H1 (cell line): ENCODE results near the gene ZNF177. TPM values are rescaled to one million over a fixed set of nuclear protein-coding genes. Genes with fewer than 3 reads are reported as not detected.

Experiments
- CTCF ChIA-PET: fragments of 300-600 bp; sonication (Branson Sonifier 250); formaldehyde crosslinking; loops from one replicate; lab custom pipeline; 2021; ENCODE audit not compliant: partially characterized antibody; lab: Charles Lee
- POLR2A ChIA-PET: fragments of 300-600 bp; sonication (Branson Sonifier 250); formaldehyde crosslinking; loops from one replicate; lab custom pipeline; 2021; ENCODE audit warnings: inconsistent platforms; ENCODE audit not compliant: partially characterized antibody; lab: Charles Lee
- DNase-seq, 2 experiments: peaks; one replicate each; pipeline versions ENCODE4 v3.0.0 to v3.0.0-alpha.2; 2010 to 2022; ENCODE audit warnings: low spot score in 2 of 2, low read depth in 1 of 2, mixed read lengths in 1 of 2
- FAIRE-seq: peaks from 2 replicates; lab custom pipeline; 2011; peaks lifted over from hg19 to GRCh38; lab: Jason Lieb, UNC
- H2AFZ ChIP-seq: 2 replicates; pipeline ENCODE4 v1.8.1; 2012; ENCODE audit warnings: low read length, inconsistent platforms
- H2AK5ac ChIP-seq: 2 replicates; pipeline ENCODE4 v1.6.1; 2013; ENCODE audit warnings: low read depth, low read length
- H2BK120ac ChIP-seq: replicated peaks from 2 replicates; pipeline ENCODE3; 2013; ENCODE audit warnings: low read depth, low read length, inconsistent platforms
- H2BK12ac ChIP-seq: 2 replicates; pipeline ENCODE4 v1.6.1; 2013; ENCODE audit warnings: low read depth, low read length
- H2BK15ac ChIP-seq: 2 replicates; pipeline ENCODE4 v1.6.1; 2013; ENCODE audit warnings: low read length
- H2BK20ac ChIP-seq: 2 replicates; pipeline ENCODE4 v1.6.1; 2013; ENCODE audit warnings: low read length
- H2BK5ac ChIP-seq: 2 replicates; pipeline ENCODE4 v1.6.1; 2013; ENCODE audit warnings: low read depth, low read length
- H3K14ac ChIP-seq: 2 replicates; pipeline ENCODE4 v1.6.1; 2013; ENCODE audit warnings: inconsistent platforms; ENCODE audit not compliant: insufficient read length
- H3K18ac ChIP-seq: 2 replicates; pipeline ENCODE4 v1.6.1; 2013; ENCODE audit warnings: low read length; ENCODE audit errors: extremely low read depth
- H3K23ac ChIP-seq: 2 replicates; pipeline ENCODE4 v1.6.1; 2013; ENCODE audit warnings: inconsistent platforms; ENCODE audit not compliant: insufficient read length
- H3K23me2 ChIP-seq: 2 replicates; pipeline ENCODE4 v1.6.1; 2013; ENCODE audit warnings: low read depth, low read length
- H3K27ac ChIP-seq: 2 replicates; pipeline ENCODE4 v1.6.1; 2011; ENCODE audit warnings: low read depth, low read length, inconsistent platforms
- H3K27me3 ChIP-seq, 4 experiments: replicated peaks in 1 of 4; 1 replicate in 1 of 4; 2 replicates in 3 of 4; pipeline versions ENCODE4 v1.6.1 to v1.8.1; 2011 to 2013; ENCODE audit warnings: low read length in 3 of 4, mild to moderate bottlenecking in 3 of 4, inconsistent platforms in 2 of 4, mixed read lengths in 2 of 4, moderate library complexity in 1 of 4; ENCODE audit not compliant: control insufficient read depth in 3 of 4, insufficient read depth in 3 of 4; ENCODE audit errors: extremely low read depth in 1 of 4
- H3K36me3 ChIP-seq, 4 experiments: 2 replicates each; pipeline versions ENCODE4 v1.6.1 to v1.8.1; 2011 to 2013; ENCODE audit warnings: mild to moderate bottlenecking in 4 of 4, low read length in 3 of 4, moderate library complexity in 2 of 4, control low read depth in 1 of 4, inconsistent platforms in 1 of 4; ENCODE audit not compliant: insufficient read depth in 4 of 4, control insufficient read depth in 2 of 4
- H3K4ac ChIP-seq: replicated peaks from 2 replicates; pipeline ENCODE3; 2013; ENCODE audit warnings: low read length, low read depth, mixed read lengths, inconsistent platforms; ENCODE audit not compliant: insufficient read length
- H3K4me1 ChIP-seq, 4 experiments: replicated peaks in 1 of 4; 1 replicate in 1 of 4; 2 replicates in 3 of 4; pipeline versions ENCODE4 v1.6.1 to v1.8.1; 2011 to 2013; ENCODE audit warnings: low read length in 3 of 4, inconsistent platforms in 2 of 4, mixed read lengths in 1 of 4; ENCODE audit not compliant: insufficient read depth in 4 of 4, control insufficient read depth in 3 of 4
- H3K4me2 ChIP-seq, 2 experiments: 2 replicates each; pipeline versions ENCODE4 v1.6.1 to v1.8.1; 2011 to 2013; ENCODE audit warnings: low read depth in 2 of 2, low read length in 2 of 2, control low read depth in 1 of 2, inconsistent platforms in 1 of 2, mild to moderate bottlenecking in 1 of 2; ENCODE audit not compliant: insufficient read depth in 1 of 2
- H3K4me3 ChIP-seq, 4 experiments: fragments of 200-600, 300-600 bp in 1 of 4; sonication (generic), shearing (Covaris generic), sonication (Bioruptor Twin) in 1 of 4; 2 replicates each; pipeline versions ENCODE4 v1.5.1 to v1.8.1; 2011 to 2016; ENCODE audit warnings: low read length in 4 of 4, low read depth in 3 of 4, control low read depth in 2 of 4, inconsistent platforms in 2 of 4, mild to moderate bottlenecking in 2 of 4, mixed read lengths in 1 of 4, moderate library complexity in 1 of 4; ENCODE audit not compliant: insufficient read depth in 2 of 4; ENCODE audit errors: extremely low read depth in 1 of 4
- H3K56ac ChIP-seq: replicated peaks from 2 replicates; pipeline ENCODE3; 2013; ENCODE audit warnings: low read depth, mild to moderate bottlenecking, mixed read lengths, low read length, inconsistent platforms; ENCODE audit not compliant: insufficient read length
- H3K79me1 ChIP-seq: 2 replicates; pipeline ENCODE4 v1.6.1; 2013; ENCODE audit warnings: low read depth, low read length, control low read depth
- H3K79me2 ChIP-seq, 2 experiments: 2 replicates each; pipeline versions ENCODE4 v1.6.1 to v1.8.1; 2012 to 2013; ENCODE audit warnings: low read length in 2 of 2, mild to moderate bottlenecking in 2 of 2, inconsistent platforms in 1 of 2; ENCODE audit not compliant: insufficient read depth in 2 of 2, control insufficient read depth in 1 of 2
- H3K9ac ChIP-seq, 4 experiments: replicated peaks in 1 of 4; 1 replicate in 1 of 4; 2 replicates in 3 of 4; pipeline versions ENCODE4 v1.6.1 to v1.8.1; 2011 to 2013; ENCODE audit warnings: low read depth in 3 of 4, low read length in 3 of 4, control low read depth in 2 of 4, mild to moderate bottlenecking in 2 of 4, moderate library complexity in 2 of 4, inconsistent platforms in 1 of 4; ENCODE audit errors: extremely low read depth in 1 of 4
- H3K9me3 ChIP-seq, 2 experiments: 2 replicates each; pipeline versions ENCODE4 v1.6.1 to v1.8.1; 2012 to 2013; ENCODE audit warnings: mild to moderate bottlenecking in 2 of 2, moderate library complexity in 2 of 2, control low read depth in 1 of 2, inconsistent platforms in 1 of 2, low read depth in 1 of 2, low read length in 1 of 2, mixed read lengths in 1 of 2; ENCODE audit not compliant: insufficient read depth in 2 of 2
- H4K20me1 ChIP-seq, 2 experiments: replicated peaks in 1 of 2; 2 replicates each; pipeline versions ENCODE3 to v1.8.1; 2011 to 2013; ENCODE audit warnings: inconsistent platforms in 2 of 2, low read length in 2 of 2, mild to moderate bottlenecking in 1 of 2; ENCODE audit not compliant: insufficient read depth in 2 of 2, control insufficient read depth in 1 of 2
- H4K5ac ChIP-seq: 2 replicates; pipeline ENCODE4 v1.6.1; 2013; ENCODE audit warnings: low read length, low read depth, mixed read lengths, inconsistent platforms; ENCODE audit not compliant: insufficient read length
- H4K8ac ChIP-seq: 2 replicates; pipeline ENCODE4 v1.8.0; 2013; ENCODE audit warnings: mild to moderate bottlenecking, moderate library complexity, low read length, inconsistent platforms; ENCODE audit not compliant: insufficient read depth; ENCODE audit errors: extremely low read depth
- H4K91ac ChIP-seq: replicated peaks from 2 replicates; pipeline ENCODE3; 2013; ENCODE audit warnings: low read length, mixed read lengths, inconsistent platforms; ENCODE audit not compliant: insufficient read length
- ASH2L ChIP-seq: fragments of 200-600, 300-600 bp; sonication (generic); IDR thresholded peaks from one replicate; pipeline ENCODE4 v1.7.1; 2017; ENCODE audit warnings: low read length
- HDAC2 ChIP-seq, 2 experiments: fragments of 300-600 bp in 1 of 2; sonication (generic) in 1 of 2; IDR thresholded peaks; 2 replicates each; pipeline ENCODE4 v1.6.1; 2011 to 2012; ENCODE audit warnings: low read depth in 2 of 2, low read length in 2 of 2, mild to moderate bottlenecking in 2 of 2, moderate library complexity in 2 of 2, borderline replicate concordance in 1 of 2, inconsistent platforms in 1 of 2
- KDM1A ChIP-seq: fragments of 200-600, 300-600 bp; sonication (generic); IDR thresholded peaks from 2 replicates; pipeline ENCODE4 v1.7.1; 2016; ENCODE audit warnings: mild to moderate bottlenecking, low read length, borderline replicate concordance
- RFX5 ChIP-seq: IDR thresholded peaks from 2 replicates; pipeline ENCODE4 v1.6.1; 2011; ENCODE audit warnings: low read depth, low read length, improper control_type of control experiment, borderline replicate concordance
- SAP30 ChIP-seq: fragments of 300-600 bp; sonication (generic); IDR thresholded peaks from 2 replicates; pipeline ENCODE4 v1.7.1; 2012; ENCODE audit warnings: low read length, moderate library complexity, mild to moderate bottlenecking, inconsistent platforms; ENCODE audit not compliant: insufficient read depth, insufficient replicate concordance
- SIRT6 ChIP-seq: IDR thresholded peaks from one replicate; pipeline ENCODE4 v1.7.1; 2012; ENCODE audit warnings: low read length, inconsistent platforms
- SP2 ChIP-seq: IDR thresholded peaks from 2 replicates; pipeline ENCODE4 v1.6.1; 2012; ENCODE audit warnings: mild to moderate bottlenecking, low read length, inconsistent platforms
- SP4 ChIP-seq: IDR thresholded peaks from 2 replicates; pipeline ENCODE4 v1.6.1; 2012; ENCODE audit warnings: low read length, inconsistent platforms
- SRF ChIP-seq: IDR thresholded peaks from 2 replicates; pipeline ENCODE4 v1.6.1; 2011; ENCODE audit warnings: mild to moderate bottlenecking, low read depth, low read length, moderate library complexity
- SUZ12 ChIP-seq: fragments of 200-600 bp; sonication (generic); IDR thresholded peaks from 2 replicates; pipeline ENCODE4 v1.6.1; 2012; ENCODE audit warnings: mild to moderate bottlenecking, inconsistent platforms, low read length, moderate library complexity, mixed read lengths
- TAF7 ChIP-seq: optimal IDR thresholded peaks from 2 replicates; pipeline ENCODE3; 2011; ENCODE audit warnings: low read depth, mild to moderate bottlenecking, inconsistent platforms, low read length, moderate library complexity, borderline replicate concordance
- TBP ChIP-seq: IDR thresholded peaks from 2 replicates; pipeline ENCODE4 v1.6.1; 2011; ENCODE audit warnings: low read depth, low read length, improper control_type of control experiment
- USF2 ChIP-seq: IDR thresholded peaks from 2 replicates; pipeline ENCODE4 v1.6.1; 2011; ENCODE audit warnings: low read length, improper control_type of control experiment
- ZNF274 ChIP-seq: IDR thresholded peaks from 2 replicates; pipeline ENCODE4 v1.7.0; 2012; ENCODE audit warnings: low read length, borderline replicate concordance; ENCODE audit errors: extremely low read depth
- WGBS, 2 experiments: shearing (Covaris generic) in 1 of 2; methylation state at CpG; one replicate each; pipeline versions ENCODE4 v1.1.6 to v1.1.7; 2013 to 2015; ENCODE audit warnings: low lambda C conversion rate in 2 of 2, mixed read lengths in 2 of 2, inconsistent platforms in 1 of 2, low coverage in 1 of 2, missing lambda C conversion rate in 1 of 2; ENCODE audit not compliant: insufficient replicate concordance in 2 of 2, insufficient coverage in 1 of 2, insufficient read length in 1 of 2; ENCODE audit errors: extremely low coverage in 1 of 2, missing lambda C conversion rate in 1 of 2; 5-methylcytosine and 5-hydroxymethylcytosine counted together
- polyA plus RNA-seq, 7 experiments: library from polyadenylated mRNA; depleted of rRNA in 3 of 7; stranded (reverse) in 5 of 7; unstranded in 2 of 7; fragments of >200 nt in 5 of 7; fragments of 200-250 nt in 2 of 7; gene quantifications; 1 replicate in 5 of 7; 2 replicates in 1 of 7; 4 replicates in 1 of 7; pipeline versions ENCODE4 v1.2.1 to v1.2.3, GENCODE V29; 2011 to 2013; ENCODE audit warnings: missing spikeins in 2 of 7, mixed read lengths in 2 of 7
- total RNA-seq: library from RNA; stranded (reverse); fragmentation: NEBNext Ultra II Directional; extraction: Animal tissue kit (Norgen Biotek cat#: 25700); gene quantifications from 2 replicates; pipeline ENCODE4 v1.2.1, GENCODE V29; 2021

ZNF177 gene
- total and polyA plus RNA-seq, 2 of the 8 experiments (the other 6 are each of a cell fraction or from before 2014, with no cell fraction given), result 3.1 to 5.9 TPM

- CTCF ChIA-PET, result no interaction called here
- Histone ChIP-seq H4K91ac (no peak overlapping the region), H4K20me1 (no peaks in the 10 kb centered on the region), H3K56ac (no peak overlapping the region), H3K4me3 (no peak overlapping the region), H3K79me2 (no peaks in the 10 kb centered on the region), H4K8ac (no peak overlapping the region), H3K36me3 (peaks cover 2 to 65% (median 33%) of the 10 kb centered on the region in 4 experiments; a peak in 7 of 8 replicates), H3K4ac (no peak overlapping the region), H3K79me1 (no peaks in the 10 kb centered on the region), H3K23me2 (no peaks in the 10 kb centered on the region), H2BK15ac (no peak overlapping the region), H2BK12ac (no peak overlapping the region), H3K27me3 (no peaks in the 10 kb centered on the region), H3K4me2 (no peak overlapping the region), H2AFZ (no peak overlapping the region), H2BK120ac (no peak overlapping the region), H3K23ac (no peak overlapping the region), H3K9ac (no peak overlapping the region), H2BK20ac (no peak overlapping the region), H2BK5ac (no peak overlapping the region), H2AK5ac (no peak overlapping the region), H3K9me3 (peaks cover 67 to 72% of the 10 kb centered on the region in 2 experiments), H3K4me1 (no peaks in the 10 kb centered on the region), H3K18ac (no peak overlapping the region), H4K5ac (no peak overlapping the region), H3K14ac (no peak overlapping the region), H3K27ac (no peak overlapping the region)
- 86% methylated on average over 2 of the region's 2 CpGs; no CpG with 5 or more reads in 1 of the 2 experiments for WGBS, 2 experiments
- POLR2A ChIA-PET, result no interaction called here
- FAIRE-seq, result no peak
- DNase-seq, result no peak
- TF ChIP-seq ZNF274 (no peak), HDAC2 (IDR thresholded peaks at IDR 0.05; ENCODE audit: borderline replicate concordance in 1 of 2, low read depth in 2 of 2, low read length in 2 of 2) (no peak), SP4 (no peak), TAF7 (no peak), TBP (no peak), ASH2L (no peak), SIRT6 (no peak), KDM1A (no peak), RFX5 (no peak), SAP30 (no peak), SUZ12 (no peak), SP2 (no peak), USF2 (no peak), SRF (no peak)
Measured at GRCh38 chr19:9345005-9345404, 17.8 kb upstream of the ZNF177 start.
